ENCODE results near the gene ARPC2. TPM values are rescaled to one million over a fixed set of nuclear protein-coding genes. Genes with fewer than 3 reads are reported as not detected.

The ARPC2 gene
- total and polyA plus RNA-seq, 10 donors, result 262 to 554 (median 374) TPM

DNA sequence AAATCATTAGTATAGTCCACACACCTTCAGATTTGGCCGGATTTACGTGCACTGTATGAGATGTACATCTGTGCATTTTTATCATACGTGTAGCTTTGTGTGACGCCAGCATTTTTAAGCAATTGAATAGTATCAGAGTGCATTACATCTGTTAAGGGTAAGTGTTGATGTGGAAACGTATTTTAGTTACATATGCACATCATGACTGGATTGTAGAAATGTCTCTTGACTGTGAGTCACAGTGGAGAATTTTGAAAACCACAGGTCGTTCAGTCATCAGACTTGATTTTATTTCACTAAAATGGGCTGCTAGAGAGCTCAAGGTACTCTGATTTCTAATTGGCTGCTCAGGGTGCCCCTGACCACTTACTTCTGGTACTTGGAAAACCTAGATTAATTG, 38.5 kb downstream of the ARPC2 start:
- Histone ChIP-seq H3K9me3 (no peaks in the 10 kb centered on the region), H3K4me3 (no peak overlapping the region), H3K36me3 (peaks cover 9 to 67% (median 65%) of the 10 kb centered on the region in 6 donors), H3K27me3 (replicated peaks in 1 of 7) (no peaks in the 10 kb centered on the region), H3K4me1 (peaks cover 18 to 55% (median 37%) of the 10 kb centered on the region in 6 donors), H3K27ac (peak overlapping the region in 1 of 8 donors; percentile 2)
- intact Hi-C loops (cut with DNase I; ENCODE audit: low total_unique reads), result loop anchor here (5.0 kb wide), 1 partner anchor 68 kb away; no protein-coding TSS in a partner anchor
- TF ChIP-seq, protein P1, sequence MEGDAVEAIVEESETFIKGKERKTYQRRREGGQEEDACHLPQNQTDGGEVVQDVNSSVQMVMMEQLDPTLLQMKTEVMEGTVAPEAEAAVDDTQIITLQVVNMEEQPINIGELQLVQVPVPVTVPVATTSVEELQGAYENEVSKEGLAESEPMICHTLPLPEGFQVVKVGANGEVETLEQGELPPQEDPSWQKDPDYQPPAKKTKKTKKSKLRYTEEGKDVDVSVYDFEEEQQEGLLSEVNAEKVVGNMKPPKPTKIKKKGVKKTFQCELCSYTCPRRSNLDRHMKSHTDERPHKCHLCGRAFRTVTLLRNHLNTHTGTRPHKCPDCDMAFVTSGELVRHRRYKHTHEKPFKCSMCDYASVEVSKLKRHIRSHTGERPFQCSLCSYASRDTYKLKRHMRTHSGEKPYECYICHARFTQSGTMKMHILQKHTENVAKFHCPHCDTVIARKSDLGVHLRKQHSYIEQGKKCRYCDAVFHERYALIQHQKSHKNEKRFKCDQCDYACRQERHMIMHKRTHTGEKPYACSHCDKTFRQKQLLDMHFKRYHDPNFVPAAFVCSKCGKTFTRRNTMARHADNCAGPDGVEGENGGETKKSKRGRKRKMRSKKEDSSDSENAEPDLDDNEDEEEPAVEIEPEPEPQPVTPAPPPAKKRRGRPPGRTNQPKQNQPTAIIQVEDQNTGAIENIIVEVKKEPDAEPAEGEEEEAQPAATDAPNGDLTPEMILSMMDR (IDR thresholded peaks at IDR 0.05 in 8 of 11, conservative IDR thresholded peaks at IDR 0.05 in 3 of 11), result no peak
- TF ChIP-seq POLR2A (IDR thresholded peaks at IDR 0.05) (no peak), POLR2AphosphoS5 (IDR thresholded peaks at IDR 0.05) (no peak)
- 71 to 93% (median 83%) methylated on average over 6 of the region's 6 CpGs for WGBS, 5 donors
- DNase-seq, result no peak

DNA sequence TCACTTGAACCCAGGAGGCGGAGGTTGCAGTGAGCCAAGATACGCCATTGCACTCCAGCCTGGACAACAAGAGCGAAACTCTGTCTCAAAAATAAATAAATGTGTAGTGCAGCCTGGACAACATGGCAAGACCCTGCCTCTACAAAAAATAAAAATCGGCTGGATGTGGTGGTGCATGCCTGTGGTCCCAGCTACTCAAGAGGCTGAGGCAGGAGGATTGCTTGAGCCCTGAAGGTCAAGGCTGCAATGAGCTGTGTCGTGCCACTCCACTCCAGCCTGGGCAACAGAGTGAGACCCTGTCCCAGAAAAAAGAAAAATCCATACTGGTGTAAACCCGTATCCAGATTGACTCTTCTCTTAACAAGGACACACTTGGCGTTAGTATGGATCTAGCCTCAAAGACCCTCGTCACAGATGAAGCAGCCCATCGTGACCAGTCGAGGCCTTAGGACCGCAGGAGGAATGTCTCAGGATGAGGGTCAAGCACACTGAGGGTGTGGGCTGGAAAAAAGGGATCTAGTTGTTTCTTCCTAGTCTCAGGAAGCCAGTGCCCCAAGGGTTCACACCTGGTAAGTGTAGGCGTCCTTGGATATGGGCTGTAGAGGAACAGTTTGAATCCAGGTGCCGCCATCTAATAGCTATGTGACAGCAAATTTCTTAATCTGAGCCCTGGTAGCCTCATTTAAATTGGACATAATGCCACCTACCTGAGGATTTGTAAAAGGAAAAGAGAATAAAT, 39.8 kb downstream of the ARPC2 start:
- no peaks in the 10 kb centered on the region for H3K9me3 ChIP-seq
- peaks cover 6 to 54% (median 51%) of the 10 kb centered on the region in 6 donors for H3K36me3 ChIP-seq
- no peak overlapping the region for H3K4me3 ChIP-seq
- H3K27ac ChIP-seq, result peak overlapping the region; percentile 28 to 82 (median 58)
- WGBS, 5 donors, result 83 to 91% (median 89%) methylated on average over 13 of the region's 13 CpGs
- H3K4me1 ChIP-seq, result peaks cover 18 to 68% (median 50%) of the 10 kb centered on the region in 6 donors
- no peak for DNase-seq
- TF ChIP-seq, protein P1 (IDR thresholded peaks at IDR 0.05 in 8 of 11, conservative IDR thresholded peaks at IDR 0.05 in 3 of 11), result no peak
- TF ChIP-seq POLR2AphosphoS5 (IDR thresholded peaks at IDR 0.05), result peak in 2 of 3 donors; percentile 36 to 40
- no peak for TF ChIP-seq POLR2A (IDR thresholded peaks at IDR 0.05)
- intact Hi-C loops (cut with DNase I; ENCODE audit: low total_unique reads), result loop anchor here (5.0 kb wide), 1 partner anchor 69 kb away; no protein-coding TSS in a partner anchor
- no peaks in the 10 kb centered on the region for H3K27me3 ChIP-seq (replicated peaks in 1 of 7)

DNA sequence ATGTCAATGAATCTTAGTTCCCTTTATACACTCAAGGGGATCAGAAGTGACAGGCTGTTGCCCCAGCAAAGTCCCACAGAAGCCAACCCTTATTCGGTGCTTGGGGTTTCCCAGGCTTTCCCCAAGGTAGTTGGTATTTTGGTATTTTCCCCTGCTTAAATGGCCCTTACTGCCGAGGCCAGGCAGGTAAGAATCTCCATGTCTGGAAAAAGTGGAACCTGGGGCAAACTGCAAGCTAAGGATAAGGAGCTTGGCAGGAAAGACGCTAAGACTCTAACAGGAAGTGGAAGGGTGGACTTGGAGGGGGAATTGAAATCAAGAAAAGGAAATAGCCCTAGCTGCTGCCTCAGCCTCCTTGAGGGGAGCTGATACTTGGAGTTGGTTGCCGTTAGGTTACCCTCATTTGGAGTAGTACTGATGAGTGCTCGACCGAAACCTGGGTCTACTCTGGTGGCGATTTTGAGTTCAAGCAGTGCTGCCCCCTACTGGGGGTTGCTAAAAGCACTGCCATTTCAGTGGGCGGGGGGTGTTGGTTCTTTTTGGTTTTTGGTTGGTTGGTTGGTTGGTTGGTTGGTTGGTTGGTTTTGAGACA, 40.5 kb downstream of the ARPC2 start:
- Histone ChIP-seq H3K27me3 (replicated peaks in 1 of 7) (no peaks in the 10 kb centered on the region), H3K4me3 (no peak overlapping the region), H3K9me3 (no peaks in the 10 kb centered on the region), H3K4me1 (peaks cover 18 to 68% (median 56%) of the 10 kb centered on the region in 6 donors), H3K36me3 (peaks cover 6 to 52% (median 45%) of the 10 kb centered on the region in 6 donors), H3K27ac (peak overlapping the region; percentile 28 to 82 (median 58))
- intact Hi-C loops (cut with DNase I; ENCODE audit: low total_unique reads), result loop anchor here (5.0 kb wide), 1 partner anchor 70 kb away; no protein-coding TSS in a partner anchor
- 12 to 30% (median 21%) methylated on average over 8 of the region's 8 CpGs for WGBS, 5 donors
- DNase-seq, result no peak
- TF ChIP-seq POLR2A (IDR thresholded peaks at IDR 0.05), result no peak
- TF ChIP-seq, protein P1 (IDR thresholded peaks at IDR 0.05 in 8 of 11, conservative IDR thresholded peaks at IDR 0.05 in 3 of 11), result peak in 9 of 11 experiments; percentile 49 to 80 (median 66)
- peak in 2 of 3 donors; percentile 7 to 81 for TF ChIP-seq POLR2AphosphoS5 (IDR thresholded peaks at IDR 0.05)
